BLaER1 (cell line): ENCODE data around the gene NUPR1.
"Not testable (repeated sequence)": the region's sequence is repeated elsewhere in the genome, so short reads cannot be mapped to it uniquely, and the experiment has no call there.

Experiments used
- H3K27ac ChIP-seq: shearing (Covaris generic); formaldehyde crosslinking; 2 replicates; pipeline ENCODE4 v1.8.1; 2022
- H3K27me3 ChIP-seq: shearing (Covaris generic); formaldehyde crosslinking; 2 replicates; pipeline ENCODE4 v1.8.1; 2022
- H3K36me3 ChIP-seq: shearing (Covaris generic); formaldehyde crosslinking; 2 replicates; pipeline ENCODE4 v1.8.1; 2022
- H3K4me1 ChIP-seq: shearing (Covaris generic); formaldehyde crosslinking; 2 replicates; pipeline ENCODE4 v1.8.1; 2022
- H3K4me2 ChIP-seq: shearing (Covaris generic); formaldehyde crosslinking; 2 replicates; pipeline ENCODE4 v1.8.1; 2022
- H3K4me3 ChIP-seq: shearing (Covaris generic); formaldehyde crosslinking; 2 replicates; pipeline ENCODE4 v1.8.1; 2022
- H3K9ac ChIP-seq: shearing (Covaris generic); formaldehyde crosslinking; 2 replicates; pipeline ENCODE4 v1.8.1; 2022
- H3K9me3 ChIP-seq: shearing (Covaris generic); formaldehyde crosslinking; 2 replicates; pipeline ENCODE4 v1.8.1; 2022
- H4K20me1 ChIP-seq: shearing (Covaris generic); formaldehyde crosslinking; 2 replicates; pipeline ENCODE4 v1.8.1; 2022
- Cebpa-rat ChIP-seq: shearing (Covaris generic); IDR thresholded peaks from 2 replicates; pipeline ENCODE4 v1.8.1; 2022

NUPR1 gene

GRCh38 chr16:28492511-28492910 is 46.3 kb downstream of the NUPR1 start:
- TF ChIP-seq Cebpa-rat: no peak

DNA sequence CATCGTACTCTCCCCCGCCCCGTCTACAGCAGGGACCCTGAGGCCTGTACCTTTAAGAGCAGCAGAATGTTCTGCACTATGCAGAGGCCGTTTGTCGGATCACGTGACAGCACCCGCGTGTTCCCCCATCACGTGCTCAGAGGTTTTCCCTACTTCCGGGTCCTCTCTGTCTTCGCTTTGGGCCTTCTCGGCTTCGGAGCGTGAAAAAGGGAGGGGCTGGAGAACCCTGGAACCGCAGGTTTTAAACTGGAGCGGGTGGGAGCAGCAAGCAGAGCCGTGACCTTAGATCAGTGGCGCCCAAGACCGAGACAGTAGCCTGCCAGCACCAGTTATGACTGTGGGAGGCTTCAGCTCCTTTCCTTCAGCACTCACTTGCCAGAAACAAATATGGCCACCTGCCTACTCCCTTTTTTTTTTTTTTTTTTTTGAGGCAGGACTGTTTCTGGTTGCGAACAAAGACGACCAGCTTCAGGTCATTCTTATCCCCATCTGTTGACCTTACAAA is 46.8 kb downstream of the NUPR1 start, which contains the start of gene CLN3:
Gene CLN3, minus strand, starts transcription at position 105 of the 505 bp plus-strand sequence. CDS start 315 bp downstream, outside the sequence.
- H3K27ac ChIP-seq: peak within 1 kb of the TSS; percentile 97
- H3K4me3 ChIP-seq: peak within 1 kb of the TSS; percentile 98
- no peaks in the 10 kb centered on the region for H3K9me3 ChIP-seq
- TF ChIP-seq Cebpa-rat: no peak
- H3K4me2 ChIP-seq: peak within 1 kb of the TSS; percentile 94
- no peaks in the 10 kb centered on the region for H3K27me3 ChIP-seq
- H3K9ac ChIP-seq: peak within 1 kb of the TSS; percentile 93
- peaks cover 58% of the 10 kb centered on the region for H3K4me1 ChIP-seq
- H3K36me3 ChIP-seq: peaks cover 32% of the 10 kb centered on the region
- no peaks in the 10 kb centered on the region for H4K20me1 ChIP-seq

More at GRCh38 chr16:28492511-28492910, 46.3 kb downstream of the NUPR1 start:
- Histone ChIP-seq H3K9me3 (no peaks in the 10 kb centered on the region), H3K27ac (peak overlapping the region; percentile 97), H4K20me1 (no peaks in the 10 kb centered on the region), H3K36me3 (peaks cover 27% of the 10 kb centered on the region), H3K4me3 (peak overlapping the region; percentile 98), H3K4me2 (peak overlapping the region; percentile 94), H3K9ac (peak overlapping the region; percentile 93), H3K27me3 (no peaks in the 10 kb centered on the region), H3K4me1 (peaks cover 58% of the 10 kb centered on the region)

DNA sequence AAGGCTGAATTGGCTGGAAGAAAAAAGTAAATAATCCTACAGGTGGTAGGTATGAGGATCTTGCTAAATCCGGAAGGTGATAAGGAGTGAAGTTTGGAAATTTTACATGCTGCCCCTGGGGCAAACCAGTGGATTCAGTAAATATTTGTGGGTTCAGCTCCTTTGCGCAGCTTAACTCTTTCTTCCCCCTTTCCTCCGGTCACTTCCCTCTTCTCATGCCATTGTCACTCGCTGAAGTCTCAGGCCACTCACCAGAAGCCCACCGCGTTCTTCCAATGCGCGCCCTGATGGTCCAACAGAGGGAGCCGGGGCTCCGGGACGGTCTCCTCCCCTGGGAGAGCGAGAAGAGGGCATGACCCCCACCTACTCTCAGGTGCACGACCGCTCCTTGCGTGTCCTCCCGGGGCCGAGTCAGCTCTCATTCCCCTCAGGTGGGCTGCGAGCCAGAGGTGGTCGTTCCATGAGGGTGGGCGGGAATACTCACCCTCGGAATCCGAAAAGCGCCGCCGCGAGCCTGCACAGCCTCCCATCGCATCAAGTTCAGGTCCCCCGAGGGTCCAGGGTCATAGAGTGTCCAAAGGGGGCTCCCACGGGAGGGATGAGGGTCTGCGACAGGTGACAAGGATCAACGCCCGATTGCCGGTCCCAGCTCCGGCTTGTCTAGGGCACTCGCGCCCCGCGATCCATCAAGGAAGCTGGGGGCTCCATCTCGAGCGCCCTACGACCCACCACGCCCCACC is 47.4 kb downstream of the NUPR1 start:
- Histone ChIP-seq H3K27me3 (no peaks in the 10 kb centered on the region), H3K9ac (peak overlapping the region; percentile 93), H3K27ac (peak overlapping the region; percentile 97), H3K4me1 (peaks cover 58% of the 10 kb centered on the region), H3K4me2 (peak overlapping the region; percentile 94), H4K20me1 (no peaks in the 10 kb centered on the region), H3K4me3 (peak overlapping the region; percentile 98), H3K36me3 (peaks cover 38% of the 10 kb centered on the region), H3K9me3 (no peaks in the 10 kb centered on the region)
- TF ChIP-seq Cebpa-rat: no peak

DNA sequence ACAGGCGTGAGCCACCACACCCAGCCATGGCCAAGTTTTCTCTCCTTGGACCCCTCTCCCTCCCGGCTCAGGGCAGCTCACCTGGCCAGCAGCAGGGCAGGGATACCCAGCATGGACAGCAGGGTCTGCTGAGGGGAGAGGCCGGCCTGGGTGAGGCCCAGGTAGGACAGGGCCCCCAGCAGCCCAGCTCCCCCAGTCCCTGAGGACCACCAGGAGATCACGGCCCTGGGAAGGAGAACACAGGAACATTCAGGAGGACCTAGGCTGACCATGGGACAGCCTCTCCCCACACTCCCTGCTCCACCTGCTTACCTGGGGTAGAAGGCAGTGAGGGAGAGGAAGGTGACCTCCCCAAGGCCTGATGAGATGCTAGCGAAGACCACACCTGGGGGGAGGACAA is 52.5 kb downstream of the NUPR1 start:
- Histone ChIP-seq H3K4me2 (no peak overlapping the region), H3K9ac (no peak overlapping the region), H3K4me3 (no peak overlapping the region), H3K27me3 (no peaks in the 10 kb centered on the region), H3K27ac (no peak overlapping the region), H3K36me3 (peaks cover 88% of the 10 kb centered on the region), H3K9me3 (no peaks in the 10 kb centered on the region), H3K4me1 (peaks cover 22% of the 10 kb centered on the region), H4K20me1 (no peaks in the 10 kb centered on the region)
- no peak for TF ChIP-seq Cebpa-rat

DNA sequence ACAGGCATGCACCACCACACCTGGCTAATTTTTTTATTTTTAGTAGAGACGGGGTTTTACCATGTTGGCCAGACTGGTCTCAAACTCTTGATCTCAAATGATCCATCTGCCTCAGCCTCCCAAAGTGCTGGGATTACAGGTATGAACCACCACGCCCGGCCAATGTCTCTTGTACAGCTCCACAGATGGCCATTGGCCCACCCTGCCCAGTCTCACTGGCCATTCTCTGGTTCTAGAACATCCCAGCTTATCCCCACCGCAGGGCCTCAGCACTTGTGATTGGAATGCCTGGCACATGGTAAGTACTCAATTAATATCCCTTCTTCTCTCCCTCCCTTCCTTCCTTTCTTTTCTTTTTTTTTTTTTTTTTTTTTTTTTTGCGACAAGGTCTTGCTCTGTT is 55.4 kb downstream of the NUPR1 start:
- not testable (repeated sequence) for H3K9me3 ChIP-seq, H3K9ac ChIP-seq, H3K4me3 ChIP-seq, H3K27me3 ChIP-seq, H4K20me1 ChIP-seq, H3K27ac ChIP-seq, H3K4me1 ChIP-seq, H3K4me2 ChIP-seq
- peaks cover 98% of the 10 kb centered on the region for H3K36me3 ChIP-seq
